IMR-90 (cell line): ENCODE measurements around the gene LRRC15. TPM values are rescaled to one million over a fixed set of nuclear protein-coding genes. Genes with fewer than 3 reads are reported as not detected.

ENCODE experiments used
- CTCF ChIP-seq: conservative IDR thresholded peaks from 2 replicates; pipeline ENCODE4 v1.5.1; 2012; ENCODE audit warnings: mild to moderate bottlenecking, low read depth, low read length, improper control_type of control experiment
- polyA plus RNA-seq, 3 experiments: library from polyadenylated mRNA; depleted of rRNA; stranded (reverse); fragments of >200 nt; gene quantifications; 2 replicates each; pipeline ENCODE4 v1.2.3, GENCODE V29; 2012; ENCODE audit warnings: low replicate concordance in 1 of 3
- total RNA-seq: library from RNA; depleted of rRNA; stranded (reverse); fragments of >200 nt; gene quantifications from 2 replicates; pipeline ENCODE4 v1.2.3, GENCODE V29; 2012

The LRRC15 gene
- total and polyA plus RNA-seq, 2 of the 4 experiments (the other 2 are of a cell fraction): 2.5 to 9.0 TPM

GRCh38 chr3:194397757-194398312 lies 28.3 kb upstream of the LRRC15 start (continued):
- no peak for TF ChIP-seq CTCF
